ENCODE data around the gene CAMK2A. TPM values are rescaled to one million over a fixed set of nuclear protein-coding genes. Genes with fewer than 3 reads are reported as not detected.

CAMK2A gene
- total RNA-seq, 2 experiments from 2014 or later: not detected

DNA sequence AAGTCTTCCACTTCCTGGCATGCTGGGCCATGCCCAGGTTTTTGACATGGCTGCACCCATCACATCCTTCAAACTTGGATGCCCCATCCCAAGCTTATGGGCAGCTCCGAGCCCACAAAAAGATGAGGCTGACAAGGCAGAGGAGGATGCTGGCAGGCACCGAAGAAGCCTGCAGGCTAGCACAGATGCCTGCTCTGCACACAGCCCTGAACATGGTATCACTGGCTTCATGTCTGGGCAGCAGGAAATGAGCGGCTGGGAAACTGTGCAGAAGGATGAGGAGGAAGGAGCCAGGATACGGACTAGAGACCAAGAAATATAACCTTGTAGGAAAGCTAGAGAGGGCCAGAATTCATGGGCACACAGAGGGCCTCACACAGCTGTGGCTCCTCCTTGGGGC lies 14.8 kb downstream of the CAMK2A start:
- Mint-ChIP-seq H3K27ac (no peak overlapping the region), H3K27me3 (peaks cover 3% of the 10 kb centered on the region), H3K4me3 (no peak overlapping the region), H3K36me3 (ENCODE audit: low read depth) (no peaks in the 10 kb centered on the region), H3K4me1 (ENCODE audit: low read depth) (no peaks in the 10 kb centered on the region), H3K9me3 (no peaks in the 10 kb centered on the region)
- DNase-seq: no peak
- intact Hi-C loops (cut with micrococcal nuclease): no loop called here
- CTCF ChIA-PET: no interaction called here
- POLR2A ChIA-PET: interaction anchor here (2.2 kb wide), 1 partner anchor 24 kb away, joined by 5 read pairs; no protein-coding TSS in a partner anchor
- no peak for ATAC-seq
- TF ChIP-seq, protein P1, sequence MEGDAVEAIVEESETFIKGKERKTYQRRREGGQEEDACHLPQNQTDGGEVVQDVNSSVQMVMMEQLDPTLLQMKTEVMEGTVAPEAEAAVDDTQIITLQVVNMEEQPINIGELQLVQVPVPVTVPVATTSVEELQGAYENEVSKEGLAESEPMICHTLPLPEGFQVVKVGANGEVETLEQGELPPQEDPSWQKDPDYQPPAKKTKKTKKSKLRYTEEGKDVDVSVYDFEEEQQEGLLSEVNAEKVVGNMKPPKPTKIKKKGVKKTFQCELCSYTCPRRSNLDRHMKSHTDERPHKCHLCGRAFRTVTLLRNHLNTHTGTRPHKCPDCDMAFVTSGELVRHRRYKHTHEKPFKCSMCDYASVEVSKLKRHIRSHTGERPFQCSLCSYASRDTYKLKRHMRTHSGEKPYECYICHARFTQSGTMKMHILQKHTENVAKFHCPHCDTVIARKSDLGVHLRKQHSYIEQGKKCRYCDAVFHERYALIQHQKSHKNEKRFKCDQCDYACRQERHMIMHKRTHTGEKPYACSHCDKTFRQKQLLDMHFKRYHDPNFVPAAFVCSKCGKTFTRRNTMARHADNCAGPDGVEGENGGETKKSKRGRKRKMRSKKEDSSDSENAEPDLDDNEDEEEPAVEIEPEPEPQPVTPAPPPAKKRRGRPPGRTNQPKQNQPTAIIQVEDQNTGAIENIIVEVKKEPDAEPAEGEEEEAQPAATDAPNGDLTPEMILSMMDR (IDR thresholded peaks at IDR 0.05): no peak

DNA sequence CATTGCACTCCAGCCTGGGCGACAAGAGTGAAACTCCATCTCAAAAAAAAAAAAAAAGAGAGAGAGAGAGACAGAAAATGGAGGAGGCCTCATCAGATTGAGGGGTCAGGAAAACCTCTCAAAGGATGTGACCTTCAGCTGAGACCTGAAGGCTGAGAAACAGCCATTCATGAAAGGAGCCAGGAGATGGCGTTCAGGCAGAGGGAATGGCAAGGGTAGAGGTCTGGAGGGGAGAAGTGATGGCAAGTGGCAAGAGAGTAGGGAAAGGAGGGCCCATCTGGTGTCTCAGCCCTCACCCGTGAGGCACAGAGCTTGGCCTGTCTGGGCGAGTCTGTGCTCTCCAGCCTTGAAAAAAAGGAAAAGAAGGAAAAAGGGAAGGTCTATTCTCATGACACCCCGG lies 17.0 kb downstream of the CAMK2A start:
- CTCF ChIA-PET: interaction anchor here (0.6 to 1.7 kb wide), 2 partner anchors 71 to 78 kb away, joined by 4 to 5 read pairs; no protein-coding TSS in a partner anchor
- Mint-ChIP-seq H3K27ac (no peak overlapping the region), H3K36me3 (ENCODE audit: low read depth) (no peaks in the 10 kb centered on the region), H3K4me1 (ENCODE audit: low read depth) (no peaks in the 10 kb centered on the region), H3K27me3 (peaks cover 1% of the 10 kb centered on the region), H3K4me3 (no peak overlapping the region), H3K9me3 (no peaks in the 10 kb centered on the region)
- TF ChIP-seq, protein P1 (IDR thresholded peaks at IDR 0.05): no peak
- DNase-seq (peak; percentile 26), ATAC-seq (peak; percentile 68)
- POLR2A ChIA-PET: no interaction called here
- intact Hi-C loops (cut with micrococcal nuclease): no loop called here

DNA sequence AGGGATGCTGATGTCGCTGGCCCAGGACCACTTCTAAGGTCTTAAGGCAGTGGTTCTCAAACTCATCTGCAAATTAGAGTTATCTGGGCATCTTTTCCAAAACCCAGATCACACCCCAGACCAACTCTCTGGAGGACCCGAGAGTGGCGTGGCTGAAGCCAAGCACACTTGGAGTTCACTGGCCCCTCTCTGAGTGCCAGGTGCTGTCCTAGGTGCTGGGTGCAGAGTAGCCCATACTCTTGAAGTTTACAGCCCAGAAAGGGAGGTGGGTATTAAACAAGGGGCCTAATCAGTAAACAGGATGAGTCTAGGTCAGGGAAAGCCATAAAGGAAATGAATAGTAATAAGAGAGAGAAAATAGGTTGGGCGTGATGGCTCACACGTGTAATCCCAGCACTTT lies 17.6 kb downstream of the CAMK2A start:
- TF ChIP-seq, protein P1 (IDR thresholded peaks at IDR 0.05): no peak
- Mint-ChIP-seq H3K36me3 (ENCODE audit: low read depth) (no peaks in the 10 kb centered on the region), H3K27me3 (no peaks in the 10 kb centered on the region), H3K9me3 (no peaks in the 10 kb centered on the region), H3K4me3 (no peak overlapping the region), H3K27ac (no peak overlapping the region), H3K4me1 (ENCODE audit: low read depth) (no peaks in the 10 kb centered on the region)
- intact Hi-C loops (cut with micrococcal nuclease): no loop called here
- ATAC-seq (no peak), DNase-seq (no peak)
- POLR2A ChIA-PET: no interaction called here
- CTCF ChIA-PET: interaction anchor here (0.6 to 1.7 kb wide), 2 partner anchors 72 to 79 kb away, joined by 4 to 5 read pairs; no protein-coding TSS in a partner anchor

DNA sequence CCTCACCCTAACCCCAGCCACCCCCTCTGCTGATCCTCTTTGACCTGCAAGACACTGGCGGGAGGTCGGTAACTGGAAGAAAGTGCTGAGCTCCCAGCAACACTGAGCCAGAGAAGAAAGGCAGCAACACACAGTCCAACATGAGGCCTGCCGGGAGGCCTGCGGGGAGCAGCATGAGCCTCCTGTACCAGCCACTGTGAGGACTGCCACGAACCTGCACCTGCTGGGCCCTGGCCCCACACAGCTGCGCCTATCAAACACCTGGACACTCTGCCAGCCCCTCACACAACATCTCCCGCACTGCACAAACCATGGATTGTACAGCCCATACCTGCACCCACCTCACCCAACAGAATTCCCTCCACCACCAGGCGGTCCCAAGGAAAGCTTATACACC lies 18.3 kb downstream of the CAMK2A start:
- ChIA-PET POLR2A (no interaction called here), CTCF (no interaction called here)
- Mint-ChIP-seq H3K4me1 (ENCODE audit: low read depth) (no peaks in the 10 kb centered on the region), H3K27ac (no peak overlapping the region), H3K27me3 (no peaks in the 10 kb centered on the region), H3K36me3 (ENCODE audit: low read depth) (no peaks in the 10 kb centered on the region), H3K9me3 (no peaks in the 10 kb centered on the region), H3K4me3 (no peak overlapping the region)
- intact Hi-C loops (cut with micrococcal nuclease): no loop called here
- DNase-seq (no peak), ATAC-seq (no peak)
- TF ChIP-seq, protein P1 (IDR thresholded peaks at IDR 0.05): no peak

DNA sequence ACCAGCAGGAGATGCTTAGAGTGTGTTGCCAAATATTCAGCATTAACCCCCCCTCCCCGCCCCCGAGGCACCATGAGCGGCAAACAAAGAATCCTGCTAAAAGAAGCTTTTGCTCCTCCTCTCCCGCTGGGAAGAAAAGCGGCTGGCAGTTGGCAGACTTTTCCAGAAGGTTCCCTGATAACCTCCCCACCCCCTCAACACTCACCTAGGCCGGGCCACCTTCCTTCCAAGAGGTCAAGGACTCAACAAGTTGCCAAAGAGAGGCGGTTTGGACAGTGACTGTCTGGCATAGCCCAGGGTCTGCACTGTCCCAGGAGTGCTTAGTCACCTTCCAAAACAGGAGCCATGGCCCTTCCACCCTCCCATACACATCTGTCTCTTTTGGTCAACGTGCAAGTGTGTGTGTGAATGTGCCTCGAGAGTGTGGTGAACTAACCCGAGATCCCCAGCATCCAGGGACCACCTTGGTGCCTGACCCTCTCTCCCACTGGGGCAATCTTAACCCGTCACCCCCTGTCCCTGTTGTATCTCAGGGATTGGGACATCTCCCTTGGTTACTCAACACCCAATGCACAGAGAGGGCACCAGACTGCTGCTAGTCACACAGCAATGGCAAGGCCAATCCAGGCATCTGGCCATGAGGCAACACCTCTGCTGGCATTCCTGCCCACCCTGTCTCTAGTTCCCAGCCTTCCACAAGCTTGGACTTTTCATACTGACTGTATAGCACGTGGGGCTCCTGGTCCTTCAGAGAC lies 18.9 kb downstream of the CAMK2A start:
- intact Hi-C loops (cut with micrococcal nuclease): no loop called here
- H3K9me3 Mint-ChIP-seq: no peaks in the 10 kb centered on the region
- H3K4me1 Mint-ChIP-seq (ENCODE audit: low read depth): no peaks in the 10 kb centered on the region
- no peak overlapping the region for H3K4me3 Mint-ChIP-seq
- H3K27me3 Mint-ChIP-seq: no peaks in the 10 kb centered on the region
- no peaks in the 10 kb centered on the region for H3K36me3 Mint-ChIP-seq (ENCODE audit: low read depth)
- POLR2A ChIA-PET: no interaction called here
- TF ChIP-seq, protein P1 (IDR thresholded peaks at IDR 0.05): no peak
- no peak overlapping the region for H3K27ac Mint-ChIP-seq
- CTCF ChIA-PET: interaction anchor here (0.9 kb wide), 1 partner anchor 53 kb away, joined by 3 read pairs; no protein-coding TSS in a partner anchor
- DNase-seq (no peak), ATAC-seq (no peak)
